ENCODE measurements around the gene SIRT7.

Gene SIRT7

DNA sequence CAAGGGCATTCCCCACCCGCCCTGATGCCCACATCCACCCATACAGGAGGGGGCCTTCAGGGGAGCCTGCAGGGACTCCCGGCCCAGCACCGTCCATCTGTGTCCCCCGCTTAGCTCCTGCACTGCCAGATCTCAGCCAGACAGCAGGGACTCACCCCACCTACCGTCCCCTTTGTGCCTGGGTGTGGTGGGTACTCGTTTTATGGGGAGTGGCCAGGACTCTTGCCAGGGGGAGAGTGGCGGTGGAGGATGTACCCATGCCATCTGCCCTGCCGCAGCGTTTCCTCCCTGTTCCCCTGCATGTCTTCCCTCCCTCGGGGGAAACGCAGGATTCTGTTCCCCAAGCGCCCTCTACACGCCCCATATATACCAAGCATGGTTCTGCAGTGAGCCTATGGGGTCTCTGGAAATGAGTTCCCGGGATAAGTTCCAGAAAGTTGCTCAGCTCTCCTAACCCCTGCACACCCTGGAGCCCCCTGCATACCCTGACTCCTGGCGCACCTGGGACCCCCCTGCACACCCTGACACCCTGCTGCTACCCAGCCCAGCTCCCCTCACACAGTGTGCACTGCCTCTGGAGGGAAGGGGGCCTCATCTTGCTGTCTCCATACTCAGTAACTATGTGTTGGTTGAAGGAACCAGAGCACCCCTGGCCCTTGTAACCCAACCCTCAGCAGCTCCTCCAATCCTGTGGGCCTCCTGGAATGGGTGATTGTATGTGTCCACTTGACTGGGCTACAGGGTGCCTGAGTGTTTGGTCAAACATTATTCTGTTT, 13.8 kb upstream of the SIRT7 start:
- H3K27ac ChIP-seq: no peak overlapping the region

DNA sequence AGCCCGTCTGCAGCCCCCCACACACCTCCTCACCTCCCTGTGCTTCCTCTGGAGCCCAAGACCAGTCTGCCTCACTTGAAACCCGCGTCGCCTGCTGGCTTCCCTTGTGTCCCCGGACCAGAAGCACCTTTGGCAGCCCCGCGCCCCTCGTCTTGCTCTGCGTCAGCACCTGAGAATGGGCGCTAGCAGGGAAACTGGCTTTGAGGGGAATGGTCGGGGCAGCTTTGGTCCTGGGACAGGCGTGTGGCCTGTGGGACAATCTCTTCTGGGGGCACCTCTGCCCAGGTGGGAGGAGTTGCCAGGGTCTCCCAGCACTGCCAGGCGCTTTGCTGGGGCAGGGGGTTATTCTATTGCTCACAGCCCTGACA, 13.2 kb upstream of the SIRT7 start:
- TF ChIP-seq, protein P1, sequence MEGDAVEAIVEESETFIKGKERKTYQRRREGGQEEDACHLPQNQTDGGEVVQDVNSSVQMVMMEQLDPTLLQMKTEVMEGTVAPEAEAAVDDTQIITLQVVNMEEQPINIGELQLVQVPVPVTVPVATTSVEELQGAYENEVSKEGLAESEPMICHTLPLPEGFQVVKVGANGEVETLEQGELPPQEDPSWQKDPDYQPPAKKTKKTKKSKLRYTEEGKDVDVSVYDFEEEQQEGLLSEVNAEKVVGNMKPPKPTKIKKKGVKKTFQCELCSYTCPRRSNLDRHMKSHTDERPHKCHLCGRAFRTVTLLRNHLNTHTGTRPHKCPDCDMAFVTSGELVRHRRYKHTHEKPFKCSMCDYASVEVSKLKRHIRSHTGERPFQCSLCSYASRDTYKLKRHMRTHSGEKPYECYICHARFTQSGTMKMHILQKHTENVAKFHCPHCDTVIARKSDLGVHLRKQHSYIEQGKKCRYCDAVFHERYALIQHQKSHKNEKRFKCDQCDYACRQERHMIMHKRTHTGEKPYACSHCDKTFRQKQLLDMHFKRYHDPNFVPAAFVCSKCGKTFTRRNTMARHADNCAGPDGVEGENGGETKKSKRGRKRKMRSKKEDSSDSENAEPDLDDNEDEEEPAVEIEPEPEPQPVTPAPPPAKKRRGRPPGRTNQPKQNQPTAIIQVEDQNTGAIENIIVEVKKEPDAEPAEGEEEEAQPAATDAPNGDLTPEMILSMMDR (conservative IDR thresholded peaks at IDR 0.05): no peak
- no peak overlapping the region for H3K27ac ChIP-seq

More for the DNA sequence above, 13.8 kb upstream of the SIRT7 start:
- TF ChIP-seq, protein P1 (conservative IDR thresholded peaks at IDR 0.05): no peak

DNA sequence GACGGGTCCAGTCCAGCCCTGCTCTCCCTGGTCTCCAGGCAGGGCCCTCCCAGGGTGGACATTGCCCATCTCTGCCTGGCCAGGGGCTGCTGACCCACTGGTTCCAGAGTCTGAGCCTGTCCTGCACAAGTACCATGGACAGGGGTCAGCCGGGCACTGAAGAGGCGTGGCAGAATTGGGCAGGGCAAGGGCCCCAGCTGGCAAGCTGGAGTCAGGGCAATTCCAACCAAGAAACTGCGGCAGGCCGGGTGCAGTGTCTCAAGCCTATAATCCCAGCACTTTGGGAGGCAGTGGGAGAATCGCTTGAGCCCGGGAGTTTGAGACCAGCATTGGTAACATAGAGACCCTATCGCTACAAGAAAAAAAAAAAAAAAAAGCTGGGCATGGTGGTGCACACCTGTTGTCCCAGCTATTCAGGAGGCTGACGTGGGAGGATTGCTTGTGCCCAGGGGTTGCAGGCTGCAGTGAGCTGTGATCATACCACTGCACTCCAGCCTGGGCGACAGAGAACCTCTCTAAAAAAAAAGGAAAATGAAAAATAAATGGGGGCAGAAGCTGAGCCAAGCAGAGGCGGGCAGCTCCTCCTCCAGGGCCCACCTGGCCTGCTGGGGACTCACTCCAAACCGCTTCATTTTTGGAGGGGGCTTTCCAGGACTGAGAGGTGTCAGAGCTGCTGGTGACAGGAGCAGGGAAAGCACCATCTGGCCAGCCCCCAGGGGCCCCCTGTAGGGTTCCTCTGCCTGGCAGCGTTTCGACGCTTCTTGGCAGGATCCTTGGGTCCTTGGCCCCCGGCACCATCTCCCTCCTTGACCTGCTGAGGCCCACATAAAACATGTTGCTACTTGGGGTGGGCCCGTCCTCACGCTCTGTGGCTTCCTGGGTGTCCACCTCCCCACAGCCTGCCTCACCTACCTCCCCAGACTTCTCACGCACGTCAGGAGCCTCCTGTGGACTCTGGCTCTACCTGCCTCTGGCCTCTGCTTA, 12.5 kb upstream of the SIRT7 start:
- H3K27ac ChIP-seq: no peak overlapping the region
- TF ChIP-seq, protein P1 (conservative IDR thresholded peaks at IDR 0.05): no peak

DNA sequence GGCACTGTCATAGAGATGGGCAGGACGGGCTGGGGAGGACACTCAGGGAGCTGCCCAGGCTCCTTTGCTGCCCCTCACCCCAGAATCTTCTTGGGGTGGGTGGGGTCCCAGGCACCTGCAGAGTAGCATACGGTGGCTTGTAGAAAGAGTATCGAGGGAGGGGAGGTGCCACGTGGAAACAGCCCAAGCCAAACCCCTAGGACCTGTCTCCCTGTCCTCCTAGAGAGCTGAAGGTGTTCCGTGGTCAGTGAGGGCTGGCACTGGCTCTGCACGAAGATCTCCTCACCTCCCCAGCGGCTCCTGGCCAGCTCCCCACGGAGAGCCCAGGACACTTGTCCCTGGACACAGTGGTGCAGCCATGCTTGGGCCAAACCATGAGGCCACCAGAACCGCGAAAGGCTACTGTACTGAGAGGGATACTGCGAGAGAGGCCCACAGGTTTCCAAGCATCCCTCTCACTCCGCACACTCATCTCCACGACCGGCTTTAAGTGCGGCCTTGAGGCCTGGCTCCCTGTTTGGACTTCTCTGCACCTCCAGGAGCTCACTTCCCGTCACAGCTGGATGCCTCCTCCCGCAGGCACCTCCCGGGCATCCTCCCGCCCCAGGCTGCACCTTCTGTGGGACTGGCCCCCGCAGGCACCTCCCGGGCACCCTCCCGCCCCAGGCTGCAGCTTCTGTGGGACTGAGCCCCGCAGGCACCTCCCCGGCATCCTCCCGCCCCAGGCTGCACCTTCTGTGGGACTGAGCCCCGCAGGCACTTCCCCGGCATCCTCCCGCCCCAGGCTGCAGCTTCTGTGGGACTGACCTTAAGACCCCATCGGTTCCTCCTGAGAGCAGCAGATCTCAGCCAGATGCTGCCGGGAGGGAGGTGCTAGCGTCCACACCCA, 11.5 kb upstream of the SIRT7 start:
- H3K27ac ChIP-seq: peak overlapping the region; percentile 90
- TF ChIP-seq, protein P1 (conservative IDR thresholded peaks at IDR 0.05): no peak

DNA sequence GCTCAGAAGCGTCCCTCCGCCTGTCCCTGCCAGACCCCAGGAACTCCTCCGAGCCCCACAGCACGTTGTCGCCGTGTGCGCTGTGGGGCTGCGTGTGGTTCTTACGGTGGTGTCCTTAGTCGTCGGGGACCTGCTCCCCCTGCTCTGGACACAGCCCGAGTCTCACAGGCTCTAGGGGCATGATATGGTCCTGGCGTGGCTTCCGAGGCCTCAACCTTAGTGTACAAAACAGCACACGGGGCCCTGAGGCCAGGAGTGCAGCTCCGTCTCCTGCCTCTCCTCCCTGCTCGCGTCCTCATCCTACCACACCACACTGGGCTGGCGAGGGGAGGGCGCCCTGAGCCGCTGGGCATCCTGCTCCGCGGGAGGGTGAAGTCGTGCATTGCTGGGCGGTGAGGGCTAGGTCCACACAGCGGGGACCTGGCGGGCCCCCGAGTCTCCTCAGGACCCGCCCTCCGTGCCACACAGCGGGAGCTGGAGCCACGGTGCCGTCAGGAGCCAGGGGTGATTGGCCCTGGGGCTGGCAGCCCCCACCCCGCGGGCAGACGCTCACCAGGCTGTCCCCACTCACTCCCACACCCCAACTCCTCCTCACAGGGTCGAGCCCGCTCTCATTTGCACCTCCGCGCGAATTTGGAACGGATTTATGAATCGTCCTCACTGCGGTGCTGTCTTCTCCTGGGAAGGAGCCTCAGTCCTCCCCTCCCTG, 10.7 kb upstream of the SIRT7 start:
- TF ChIP-seq, protein P1 (conservative IDR thresholded peaks at IDR 0.05): no peak

DNA sequence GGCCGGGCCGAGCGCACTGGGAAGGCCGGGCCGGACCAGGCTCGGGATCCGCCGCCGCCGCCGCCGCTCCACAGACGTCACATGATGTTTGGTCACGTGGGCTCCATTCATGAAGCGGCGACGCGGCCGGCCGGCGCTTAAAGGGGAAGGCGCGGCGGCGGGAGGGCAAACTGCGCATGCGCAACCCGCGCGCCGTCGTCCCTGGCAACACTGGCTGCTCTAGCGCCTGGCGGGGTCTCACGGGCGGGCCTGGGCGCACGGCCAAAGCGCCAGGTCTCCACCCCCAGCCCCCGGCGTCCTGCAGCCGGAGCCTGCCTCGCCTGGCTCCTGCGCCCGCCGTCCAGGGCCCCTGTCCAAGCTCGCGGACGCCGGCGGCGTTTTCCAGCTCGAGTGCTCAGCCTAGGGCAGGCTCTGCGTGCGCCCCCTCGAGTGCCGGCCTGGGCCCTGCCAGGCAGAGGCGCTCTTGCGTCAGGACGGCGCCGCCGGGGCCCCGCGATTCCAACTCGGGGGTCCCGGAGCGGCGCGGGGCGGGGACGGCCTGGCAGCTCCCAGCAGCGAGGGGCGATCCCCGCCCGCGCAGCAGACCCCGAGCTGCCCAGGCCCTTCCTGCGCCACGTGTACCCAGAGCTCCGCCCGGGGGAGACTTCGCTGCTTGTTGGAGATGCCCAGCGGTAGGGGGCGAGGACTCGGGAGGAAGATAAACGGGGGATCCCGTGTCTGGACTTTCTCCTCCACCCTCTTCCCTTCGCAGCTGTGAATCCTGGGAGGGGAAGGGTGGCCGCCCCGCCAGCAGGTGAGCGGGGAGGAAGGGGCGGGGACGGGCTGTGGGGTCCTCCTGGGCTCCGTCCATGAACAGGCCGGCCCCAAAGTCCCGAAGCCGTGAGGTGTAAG, 9.9 kb upstream of the SIRT7 start, which contains the start of gene MAFG:
TSS of gene MAFG (minus strand) at position 83 of the 891 bp plus-strand sequence. CDS start 4,550 bp downstream, outside the sequence.
- H3K27ac ChIP-seq: peak within 1 kb of the TSS; percentile 90
- TF ChIP-seq, protein P1 (conservative IDR thresholded peaks at IDR 0.05): peak; percentile 55

More for the DNA sequence above, 10.7 kb upstream of the SIRT7 start:
- H3K27ac ChIP-seq: peak overlapping the region; percentile 90

Data from VCaP (cell line).